Mesendoderm (in vitro differentiated cells): Measurements from ENCODE around the gene SDK1.
"Not testable (repeated sequence)": the region's sequence is repeated elsewhere in the genome, so short reads cannot be mapped to it uniquely, and the experiment has no call there.

ENCODE experiments used
- DNase-seq: peaks from one replicate; pipeline ENCODE4 v3.0.0; 2013
- H2AK5ac ChIP-seq: 2 replicates; pipeline ENCODE4 v1.6.1; 2013; ENCODE audit warnings: low read length, inconsistent platforms
- H2BK120ac ChIP-seq: 2 replicates; pipeline ENCODE4 v1.6.1; 2013; ENCODE audit warnings: low read depth, mild to moderate bottlenecking, low read length, moderate library complexity, mixed read lengths
- H2BK15ac ChIP-seq: replicated peaks from 2 replicates; pipeline ENCODE4 v1.6.1; 2013; ENCODE audit warnings: low read depth, mild to moderate bottlenecking, moderate library complexity
- H2BK5ac ChIP-seq: 2 replicates; pipeline ENCODE4 v1.6.1; 2013; ENCODE audit warnings: low read length, inconsistent platforms
- H3K18ac ChIP-seq: 2 replicates; pipeline ENCODE4 v1.6.1; 2013; ENCODE audit warnings: mild to moderate bottlenecking, low read length, mixed read lengths
- H3K23ac ChIP-seq: one replicate; pipeline ENCODE4 v1.6.1; 2013; ENCODE audit warnings: low read length
- H3K27ac ChIP-seq: 2 replicates; pipeline ENCODE4 v1.5.1; 2013; ENCODE audit warnings: low read depth, mild to moderate bottlenecking, inconsistent platforms, low read length, moderate library complexity
- H3K27me3 ChIP-seq: 2 replicates; pipeline ENCODE4 v1.6.1; 2013; ENCODE audit warnings: low read length, control low read depth, mild to moderate bottlenecking, inconsistent platforms; ENCODE audit not compliant: insufficient read depth, poor library complexity
- H3K36me3 ChIP-seq: 2 replicates; pipeline ENCODE4 v1.6.1; 2013; ENCODE audit warnings: low read length, inconsistent platforms; ENCODE audit not compliant: control insufficient read depth, insufficient read depth
- H3K4ac ChIP-seq: one replicate; pipeline ENCODE4 v1.6.1; 2013; ENCODE audit warnings: low read depth, mild to moderate bottlenecking, low read length, moderate library complexity
- H3K4me1 ChIP-seq: 2 replicates; pipeline ENCODE4 v1.6.1; 2013; ENCODE audit warnings: low read depth, low read length, inconsistent platforms; ENCODE audit not compliant: control insufficient read depth
- H3K4me2 ChIP-seq: 2 replicates; pipeline ENCODE4 v1.6.1; 2013; ENCODE audit warnings: low read length
- H3K4me3 ChIP-seq: 2 replicates; pipeline ENCODE4 v1.5.1; 2013; ENCODE audit warnings: mild to moderate bottlenecking, low read length
- H3K56ac ChIP-seq: one replicate; pipeline ENCODE4 v1.6.1; 2013; ENCODE audit warnings: low read length
- H3K79me1 ChIP-seq: 2 replicates; pipeline ENCODE4 v1.6.1; 2013; ENCODE audit warnings: low read length, inconsistent platforms
- H3K79me2 ChIP-seq: 2 replicates; pipeline ENCODE4 v1.6.1; 2013; ENCODE audit warnings: mild to moderate bottlenecking, low read length; ENCODE audit not compliant: control insufficient read depth, insufficient read depth
- H3K9ac ChIP-seq: 2 replicates; pipeline ENCODE4 v1.6.1; 2013; ENCODE audit warnings: low read length, inconsistent platforms
- H4K5ac ChIP-seq: one replicate; pipeline ENCODE4 v1.6.1; 2013; ENCODE audit warnings: low read length
- H4K8ac ChIP-seq: one replicate; pipeline ENCODE4 v1.6.1; 2013; ENCODE audit warnings: low read depth, mild to moderate bottlenecking, control low read depth, low read length, moderate library complexity
- WGBS: extraction: QIAGEN DNeasy Blood & Tissue Kit; methylation state at CpG from one replicate; pipeline ENCODE4 v1.1.7; 2013; ENCODE audit warnings: low lambda C conversion rate, missing lambda C conversion rate; ENCODE audit not compliant: insufficient coverage; ENCODE audit errors: extremely low coverage; 5-methylcytosine and 5-hydroxymethylcytosine counted together

SDK1 gene

DNA sequence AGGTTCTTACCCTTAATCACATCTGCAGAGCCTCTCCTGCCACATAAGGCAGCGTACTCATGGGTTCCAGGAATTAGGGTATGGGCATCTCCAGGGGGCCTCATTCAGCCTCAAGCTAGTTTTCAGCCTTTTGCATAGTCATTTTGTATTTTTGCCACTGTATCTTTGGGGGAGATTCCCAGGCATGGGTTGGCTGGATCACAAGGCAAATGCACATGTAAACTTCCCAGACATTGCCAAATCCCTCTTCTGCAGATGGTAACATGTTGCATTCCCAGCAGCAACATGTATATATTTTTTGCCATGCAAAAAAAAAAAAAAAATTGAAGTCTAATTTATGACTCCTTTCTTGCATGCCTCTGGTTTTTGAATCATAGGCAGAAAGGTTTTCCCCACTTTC lies 785.7 kb downstream of the SDK1 start:
- no peak overlapping the region for H3K9ac ChIP-seq
- H3K27ac ChIP-seq: no peak overlapping the region
- no peaks in the 10 kb centered on the region for H3K79me1 ChIP-seq
- H3K4me2 ChIP-seq: no peak overlapping the region
- no peak for DNase-seq
- no peaks in the 10 kb centered on the region for H3K36me3 ChIP-seq
- WGBS: no CpG with 5 or more reads among the region's 1 CpG
- H3K27me3 ChIP-seq: no peaks in the 10 kb centered on the region
- no peak overlapping the region for H3K4me3 ChIP-seq
- H2BK120ac ChIP-seq: no peak overlapping the region
- no peak overlapping the region for H2AK5ac ChIP-seq
- no peak overlapping the region for H3K18ac ChIP-seq
- H3K56ac ChIP-seq: no peak overlapping the region
- no peaks in the 10 kb centered on the region for H3K4me1 ChIP-seq
- H3K79me2 ChIP-seq: no peaks in the 10 kb centered on the region
- H2BK15ac ChIP-seq: no peak overlapping the region
- H3K4ac ChIP-seq: no peak overlapping the region
- H4K8ac ChIP-seq: no peak overlapping the region
- H4K5ac ChIP-seq: no peak overlapping the region
- no peak overlapping the region for H2BK5ac ChIP-seq
- H3K23ac ChIP-seq: no peak overlapping the region

- H4K8ac ChIP-seq: no peak overlapping the region
- no peak overlapping the region for H3K4me2 ChIP-seq
- no peaks in the 10 kb centered on the region for H3K79me2 ChIP-seq
- no CpG with 5 or more reads among the region's 12 CpGs for whole genome bisulfite sequencing
- H3K9ac ChIP-seq: no peak overlapping the region
- H2BK5ac ChIP-seq: no peak overlapping the region
- H3K23ac ChIP-seq: no peak overlapping the region
- H3K56ac ChIP-seq: no peak overlapping the region
- H2BK120ac ChIP-seq: no peak overlapping the region
- no peak overlapping the region for H3K27ac ChIP-seq
- no peak overlapping the region for H2AK5ac ChIP-seq
- H3K36me3 ChIP-seq: no peaks in the 10 kb centered on the region
- H4K5ac ChIP-seq: no peak overlapping the region
- no peak overlapping the region for H3K4ac ChIP-seq
- H3K4me1 ChIP-seq: no peaks in the 10 kb centered on the region
- no peak for DNase-seq
- no peak overlapping the region for H2BK15ac ChIP-seq
- H3K18ac ChIP-seq: no peak overlapping the region
- H3K79me1 ChIP-seq: no peaks in the 10 kb centered on the region
- no peak overlapping the region for H3K4me3 ChIP-seq
- H3K27me3 ChIP-seq: no peaks in the 10 kb centered on the region
Observed at GRCh38 chr7:4091767-4092166, 790.7 kb downstream of the SDK1 start.

GRCh38 chr7:4093035-4093434 lies 792.0 kb downstream of the SDK1 start:
- Histone ChIP-seq H3K23ac (no peak overlapping the region), H3K79me2 (no peaks in the 10 kb centered on the region), H2BK120ac (no peak overlapping the region), H3K4me2 (no peak overlapping the region), H3K4me3 (no peak overlapping the region), H3K27ac (no peak overlapping the region), H2AK5ac (no peak overlapping the region), H3K9ac (no peak overlapping the region), H3K27me3 (no peaks in the 10 kb centered on the region), H3K79me1 (no peaks in the 10 kb centered on the region), H3K18ac (no peak overlapping the region), H2BK15ac (no peak overlapping the region), H2BK5ac (no peak overlapping the region), H4K8ac (no peak overlapping the region), H3K36me3 (no peaks in the 10 kb centered on the region), H3K4me1 (no peaks in the 10 kb centered on the region), H3K4ac (no peak overlapping the region), H4K5ac (no peak overlapping the region), H3K56ac (no peak overlapping the region)
- no peak for DNase-seq
- WGBS: no CpG with 5 or more reads among the region's 2 CpGs

DNA sequence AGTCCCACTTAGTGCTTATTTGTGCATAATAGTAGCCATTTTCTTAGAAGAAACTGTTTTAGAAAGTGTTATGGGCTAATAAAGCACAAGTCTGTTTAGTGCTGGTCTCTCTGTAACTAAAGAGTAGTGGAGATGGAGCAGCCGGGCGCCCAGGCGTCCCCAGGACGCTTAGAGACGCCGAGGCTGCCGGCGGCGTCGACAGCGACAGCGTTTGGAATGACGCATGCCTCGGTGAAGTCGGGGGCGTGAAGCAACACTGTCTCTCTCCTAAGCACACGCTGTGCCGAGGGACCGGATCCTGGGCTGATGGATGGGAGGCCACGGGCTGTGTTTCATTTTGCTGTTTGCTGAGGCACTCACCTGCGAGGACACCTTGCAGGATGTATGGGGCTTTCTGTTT lies 792.4 kb downstream of the SDK1 start:
- Histone ChIP-seq H4K8ac (no peak overlapping the region), H4K5ac (no peak overlapping the region), H3K27me3 (no peaks in the 10 kb centered on the region), H3K4me3 (no peak overlapping the region), H2AK5ac (no peak overlapping the region), H3K27ac (no peak overlapping the region), H3K9ac (no peak overlapping the region), H3K79me1 (no peaks in the 10 kb centered on the region), H3K4me1 (no peaks in the 10 kb centered on the region), H3K4ac (no peak overlapping the region), H3K23ac (no peak overlapping the region), H2BK15ac (no peak overlapping the region), H3K18ac (no peak overlapping the region), H2BK120ac (no peak overlapping the region), H3K56ac (no peak overlapping the region), H3K79me2 (no peaks in the 10 kb centered on the region), H3K4me2 (no peak overlapping the region), H3K36me3 (no peaks in the 10 kb centered on the region), H2BK5ac (no peak overlapping the region)
- DNase-seq: no peak
- no CpG with 5 or more reads among the region's 21 CpGs for WGBS

DNA sequence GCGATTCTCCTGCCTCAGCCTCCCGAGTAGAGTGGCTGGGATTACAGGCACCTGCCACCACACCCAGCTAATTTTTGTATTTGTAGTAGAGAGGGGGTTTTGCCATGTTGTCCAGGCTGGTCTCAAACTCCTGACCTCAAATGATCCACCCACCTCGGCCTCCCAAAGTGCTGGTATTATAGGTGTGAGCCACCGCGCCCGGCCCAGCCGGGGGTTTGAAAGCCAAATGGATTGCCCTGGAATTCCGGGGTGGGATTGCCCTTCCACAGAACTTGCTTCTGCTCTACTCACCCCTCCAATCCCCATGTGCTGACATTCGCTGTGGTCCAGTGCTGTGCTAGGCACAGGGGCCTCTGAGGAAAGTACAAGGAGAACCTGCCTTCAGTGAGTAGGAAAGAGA lies 793.1 kb downstream of the SDK1 start:
- not testable (repeated sequence) for H3K23ac ChIP-seq, H4K5ac ChIP-seq
- WGBS: no CpG with 5 or more reads among the region's 9 CpGs

GRCh38 chr7:4097001-4097609 lies 796.1 kb downstream of the SDK1 start:
- WGBS: no CpG with 5 or more reads among the region's 12 CpGs
- Histone ChIP-seq H3K36me3 (no peaks in the 10 kb centered on the region), H3K79me1 (no peaks in the 10 kb centered on the region), H3K79me2 (no peaks in the 10 kb centered on the region), H3K27ac (no peak overlapping the region), H3K4me2 (no peak overlapping the region), H4K5ac (no peak overlapping the region), H2BK120ac (no peak overlapping the region), H2BK5ac (no peak overlapping the region), H3K18ac (no peak overlapping the region), H2BK15ac (no peak overlapping the region), H3K4me3 (no peak overlapping the region), H3K23ac (no peak overlapping the region), H2AK5ac (no peak overlapping the region), H3K27me3 (no peaks in the 10 kb centered on the region), H3K4me1 (no peaks in the 10 kb centered on the region), H3K4ac (no peak overlapping the region), H3K56ac (no peak overlapping the region), H3K9ac (no peak overlapping the region), H4K8ac (no peak overlapping the region)
- no peak for DNase-seq

More for the DNA sequence above, 793.1 kb downstream of the SDK1 start:
- not testable (repeated sequence) for H3K79me1 ChIP-seq, H3K4me1 ChIP-seq, H3K27ac ChIP-seq, H2BK15ac ChIP-seq, H3K79me2 ChIP-seq, H3K4me3 ChIP-seq, H3K4ac ChIP-seq, H2AK5ac ChIP-seq, H3K9ac ChIP-seq, H3K4me2 ChIP-seq, DNase-seq, H3K18ac ChIP-seq, H2BK5ac ChIP-seq, H2BK120ac ChIP-seq, H3K56ac ChIP-seq, H3K36me3 ChIP-seq, H3K27me3 ChIP-seq, H4K8ac ChIP-seq
